IMR-90 (cell line): ENCODE results near the gene BCL2L12. TPM values are rescaled to one million over a fixed set of nuclear protein-coding genes. Genes with fewer than 3 reads are reported as not detected.

Experiments used
- ATAC-seq: fragments of 200-7000 bp; cut with Tn5 transposase; 2 replicates; pipeline ENCODE4 v1.9.1; 2020; ENCODE audit warnings: low read depth, mild to moderate bottlenecking, moderate library complexity
- BruUV-seq: library from RNA; stranded (reverse); fragments of 400-500 nt; replicated peaks from 2 replicates; lab custom pipeline; 2021; lab: Mats Ljungman, UMichigan
- CTCF ChIA-PET: fragments of 300-600 bp; formaldehyde crosslinking; extraction: SDS; loops from one replicate; lab custom pipeline; 2021; ENCODE audit warnings: antibody characterized with exemption; lab: Yijun Ruan, JAX
- POLR2A ChIA-PET: fragments of 300-600 bp; sonication (Branson Sonifier 250); formaldehyde crosslinking; loops from one replicate; lab custom pipeline; 2022; ENCODE audit warnings: antibody characterized with exemption; ENCODE audit not compliant: unreplicated experiment; lab: Charles Lee
- DNase-seq: peaks from one replicate; pipeline ENCODE4 v3.0.0; 2013
- H2AFZ ChIP-seq: replicated peaks from 2 replicates; pipeline ENCODE3; 2013; ENCODE audit warnings: low read length, mild to moderate bottlenecking; ENCODE audit not compliant: poor library complexity
- H2AK5ac ChIP-seq: 2 replicates; pipeline ENCODE4 v1.6.1; 2013; ENCODE audit warnings: low read depth, low read length, inconsistent platforms
- H2AK9ac ChIP-seq: replicated peaks from 2 replicates; pipeline ENCODE3; 2013; ENCODE audit warnings: mild to moderate bottlenecking, low read depth, low read length, moderate library complexity; ENCODE audit not compliant: poor library complexity
- H2BK120ac ChIP-seq: 2 replicates; pipeline ENCODE4 v1.6.1; 2013; ENCODE audit warnings: low read depth, low read length, inconsistent platforms
- H2BK15ac ChIP-seq: 3 replicates; pipeline ENCODE4 v1.6.1; 2013; ENCODE audit warnings: low read depth, low read length, inconsistent platforms
- H2BK20ac ChIP-seq: 2 replicates; pipeline ENCODE4 v1.6.1; 2013; ENCODE audit warnings: low read depth, mild to moderate bottlenecking, inconsistent platforms, low read length, moderate library complexity
- H2BK5ac ChIP-seq: 2 replicates; pipeline ENCODE4 v1.6.1; 2013; ENCODE audit warnings: mild to moderate bottlenecking, low read depth, low read length, inconsistent platforms; ENCODE audit not compliant: poor library complexity, severe bottlenecking
- H3K14ac ChIP-seq: replicated peaks from 2 replicates; pipeline ENCODE4 v1.6.1; 2013; ENCODE audit warnings: low read depth, low read length, inconsistent platforms
- H3K18ac ChIP-seq: 2 replicates; pipeline ENCODE4 v1.6.1; 2013; ENCODE audit warnings: low read depth, low read length, control low read depth
- H3K23ac ChIP-seq: 2 replicates; pipeline ENCODE4 v1.6.1; 2013; ENCODE audit warnings: low read depth, low read length, inconsistent platforms
- H3K27ac ChIP-seq: 2 replicates; pipeline ENCODE4 v1.5.1; 2013; ENCODE audit warnings: mild to moderate bottlenecking, control low read depth, low read length; ENCODE audit not compliant: insufficient read depth
- H3K27me3 ChIP-seq: 2 replicates; pipeline ENCODE4 v1.6.1; 2013; ENCODE audit warnings: low read length; ENCODE audit not compliant: control insufficient read depth, insufficient read depth
- H3K36me3 ChIP-seq: 2 replicates; pipeline ENCODE4 v1.6.1; 2013; ENCODE audit warnings: low read length, mixed read lengths; ENCODE audit not compliant: control insufficient read depth, insufficient read depth
- H3K4ac ChIP-seq: 2 replicates; pipeline ENCODE4 v1.6.1; 2013; ENCODE audit warnings: low read depth, low read length, inconsistent platforms
- H3K4me1 ChIP-seq: 2 replicates; pipeline ENCODE4 v1.6.1; 2013; ENCODE audit warnings: low read length, mixed read lengths; ENCODE audit not compliant: control insufficient read depth, insufficient read depth
- H3K4me2 ChIP-seq: 2 replicates; pipeline ENCODE4 v1.6.1; 2013; ENCODE audit warnings: low read depth, mild to moderate bottlenecking, control low read depth, low read length, moderate library complexity
- H3K4me3 ChIP-seq: 2 replicates; pipeline ENCODE4 v1.5.1; 2013; ENCODE audit warnings: low read depth, mild to moderate bottlenecking, control low read depth, low read length, moderate library complexity; ENCODE audit not compliant: insufficient read depth
- H3K56ac ChIP-seq: 2 replicates; pipeline ENCODE4 v1.6.1; 2013; ENCODE audit warnings: low read length, inconsistent platforms; ENCODE audit not compliant: insufficient read depth; ENCODE audit errors: extremely low read depth
- H3K79me1 ChIP-seq, 2 experiments: 2 replicates each; pipeline ENCODE4 v1.6.1; 2013; ENCODE audit warnings: low read length in 2 of 2, inconsistent platforms in 1 of 2, low read depth in 1 of 2
- H3K9ac ChIP-seq: 2 replicates; pipeline ENCODE4 v1.6.1; 2013; ENCODE audit warnings: low read depth, low read length, control low read depth
- H3K9me1 ChIP-seq: 2 replicates; pipeline ENCODE4 v1.6.1; 2013; ENCODE audit warnings: low read length, inconsistent platforms; ENCODE audit not compliant: insufficient read depth
- H3K9me3 ChIP-seq: 2 replicates; pipeline ENCODE4 v1.6.1; 2013; ENCODE audit warnings: low read length; ENCODE audit not compliant: control insufficient read depth, insufficient read depth
- H4K20me1 ChIP-seq: 2 replicates; pipeline ENCODE4 v1.6.1; 2013; ENCODE audit warnings: low read length, inconsistent platforms; ENCODE audit not compliant: insufficient read depth
- H4K5ac ChIP-seq: 2 replicates; pipeline ENCODE4 v1.6.1; 2013; ENCODE audit warnings: mild to moderate bottlenecking, low read depth, low read length, control low read depth
- H4K8ac ChIP-seq, 2 experiments: 2 replicates each; pipeline ENCODE4 v1.6.1; 2013; ENCODE audit warnings: low read depth in 2 of 2, low read length in 2 of 2, control low read depth in 1 of 2, inconsistent platforms in 1 of 2
- H4K91ac ChIP-seq: 2 replicates; pipeline ENCODE4 v1.6.1; 2013; ENCODE audit warnings: low read depth, low read length, inconsistent platforms; ENCODE audit not compliant: insufficient read depth
- FOS ChIP-seq: fragments of 150-350 bp; IDR thresholded peaks from 2 replicates; pipeline ENCODE4 v1.6.1; 2016; ENCODE audit warnings: low read depth, low read length
- MAFK ChIP-seq: IDR thresholded peaks from 2 replicates; pipeline ENCODE4 v1.6.1; 2012; ENCODE audit warnings: low read depth, low read length, improper control_type of control experiment
- POLR2A ChIP-seq: IDR thresholded peaks from 2 replicates; pipeline ENCODE4 v1.6.1; 2012; ENCODE audit warnings: mild to moderate bottlenecking, low read depth, low read length
- RAD21 ChIP-seq: IDR thresholded peaks from 2 replicates; pipeline ENCODE4 v1.6.1; 2012; ENCODE audit warnings: low read length, improper control_type of control experiment
- RCOR1 ChIP-seq: IDR thresholded peaks from 2 replicates; pipeline ENCODE4 v1.6.1; 2012; ENCODE audit warnings: mild to moderate bottlenecking, low read length, improper control_type of control experiment; ENCODE audit not compliant: insufficient replicate concordance
- SMC3 ChIP-seq: fragments of 150-350 bp; IDR thresholded peaks from 2 replicates; pipeline ENCODE4 v1.6.1; 2016; ENCODE audit warnings: low read depth, mild to moderate bottlenecking, antibody characterized with exemption, low read length, moderate library complexity
- WGBS, 2 experiments: methylation state at CpG; one replicate each; pipeline versions ENCODE4 v1.1.5 to v1.1.7; 2013; ENCODE audit warnings: missing lambda C conversion rate in 2 of 2; ENCODE audit not compliant: insufficient read length in 1 of 2; ENCODE audit errors: extremely low coverage in 2 of 2; 5-methylcytosine and 5-hydroxymethylcytosine counted together
- dilution Hi-C: fragments of 300-500 bp; cut with HindIII; formaldehyde crosslinking; loops from one replicate; pipeline ENCODE4 v1.14.3; 2018; ENCODE audit warnings: low sequenced_read_pairs; ENCODE audit not compliant: unreplicated experiment
- in situ Hi-C: fragments of 300-500 bp; cut with MboI; formaldehyde crosslinking; loops from 3 replicates; pipeline ENCODE4 v1.14.3; 2019; ENCODE audit warnings: low sequenced_read_pairs, inconsistent platforms, mixed read lengths
- intact Hi-C: fragments of 100-400 bp; cut with micrococcal nuclease; formaldehyde crosslinking; loops from 2 replicates; pipeline ENCODE4 v1.10.0; 2022
- polyA plus RNA-seq, 3 experiments: library from polyadenylated mRNA; depleted of rRNA; stranded (reverse); fragments of >200 nt; gene quantifications; 2 replicates each; pipeline ENCODE4 v1.2.3, GENCODE V29; 2012; ENCODE audit warnings: low replicate concordance in 1 of 3
- total RNA-seq: library from RNA; depleted of rRNA; stranded (reverse); fragments of >200 nt; gene quantifications from 2 replicates; pipeline ENCODE4 v1.2.3, GENCODE V29; 2012

The BCL2L12 gene
- total and polyA plus RNA-seq, 2 of the 4 experiments (the other 2 are of a cell fraction): 3.9 to 32.6 TPM

DNA sequence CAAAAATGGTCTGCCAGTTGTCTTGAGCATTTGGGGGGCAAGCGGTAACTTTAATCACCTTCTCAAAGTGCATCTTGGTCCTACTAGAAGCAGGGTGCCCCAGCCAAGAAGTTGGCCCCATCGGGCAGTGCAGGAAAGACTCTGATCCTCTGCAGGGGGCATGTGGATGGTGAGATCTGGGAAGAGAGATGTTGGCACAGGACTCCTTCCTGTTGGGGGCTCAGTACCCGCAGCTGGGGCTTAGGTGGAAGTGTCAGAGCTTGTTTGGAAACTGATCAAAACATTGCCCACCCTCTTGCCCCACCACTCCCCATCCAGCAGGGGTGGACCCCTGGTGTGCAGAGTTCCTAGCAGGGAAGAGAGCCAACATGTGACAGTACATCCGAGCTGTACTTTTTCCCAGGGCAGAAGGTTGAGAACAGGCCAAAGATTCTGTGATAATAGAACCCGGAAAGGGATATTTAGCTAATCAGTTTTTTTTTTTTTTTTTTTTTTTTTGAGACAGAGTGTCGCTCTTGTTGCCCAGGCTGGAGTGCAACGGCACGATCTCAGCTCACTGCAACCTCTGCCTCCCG is 34.6 kb upstream of the BCL2L12 start:
- Histone ChIP-seq H3K4me1 (peaks cover 2% of the 10 kb centered on the region; the same call in 1 of the 2 replicates), H3K14ac (no peak overlapping the region), H4K5ac (no peak overlapping the region), H3K36me3 (peaks cover 22% of the 10 kb centered on the region), H3K56ac (no peak overlapping the region), H3K9me1 (peaks cover 9% of the 10 kb centered on the region; the same call in 1 of the 2 replicates), H3K4me2 (no peak overlapping the region), H3K27me3 (no peaks in the 10 kb centered on the region), H2AFZ (no peak overlapping the region), H2AK5ac (no peak overlapping the region), H3K27ac (no peak overlapping the region), H3K79me1 (peaks cover 0 to 23% of the 10 kb centered on the region in 2 experiments; a peak in 2 of 4 replicates), H4K91ac (no peak overlapping the region), H3K9me3 (no peaks in the 10 kb centered on the region), H4K20me1 (no peaks in the 10 kb centered on the region), H2BK20ac (no peak overlapping the region), H2BK5ac (no peak overlapping the region), H4K8ac (no peak overlapping the region; a peak in 1 of 4 replicates), H3K4ac (no peak overlapping the region), H3K4me3 (no peak overlapping the region), H2BK120ac (no peak overlapping the region), H3K9ac (no peak overlapping the region), H2BK15ac (no peak overlapping the region), H2AK9ac (no peak overlapping the region), H3K23ac (no peak overlapping the region), H3K18ac (no peak overlapping the region)
- TF ChIP-seq RCOR1 (no peak), POLR2A (no peak), SMC3 (no peak), FOS (no peak), MAFK (no peak), RAD21 (no peak)
- CTCF ChIA-PET: interaction anchor here (0.6 to 1.0 kb wide), 2 partner anchors 10 to 157 kb away, joined by 3 to 4 read pairs; partner anchors contain the start of gene FLT3LG
- DNase-seq: no peak
- POLR2A ChIA-PET: no interaction called here
- ATAC-seq: no peak
- in situ Hi-C loops: no loop called here
- dilution Hi-C loops: no loop called here
- intact Hi-C loops: no loop called here
- WGBS, 2 experiments: no CpG with 5 or more reads among the region's 9 CpGs
- BruUV-seq: no TSS peak
